RCC 7860 (cell line): ENCODE measurements around the gene MYH6.

Source experiments
- DNase-seq: peaks from one replicate; pipeline ENCODE4 v3.0.0-alpha.2; 2015; ENCODE audit warnings: low spot score
- FAIRE-seq: peaks from 2 replicates; lab custom pipeline; 2012; peaks lifted over from hg19 to GRCh38; lab: Jason Lieb, UNC

Gene MYH6

DNA sequence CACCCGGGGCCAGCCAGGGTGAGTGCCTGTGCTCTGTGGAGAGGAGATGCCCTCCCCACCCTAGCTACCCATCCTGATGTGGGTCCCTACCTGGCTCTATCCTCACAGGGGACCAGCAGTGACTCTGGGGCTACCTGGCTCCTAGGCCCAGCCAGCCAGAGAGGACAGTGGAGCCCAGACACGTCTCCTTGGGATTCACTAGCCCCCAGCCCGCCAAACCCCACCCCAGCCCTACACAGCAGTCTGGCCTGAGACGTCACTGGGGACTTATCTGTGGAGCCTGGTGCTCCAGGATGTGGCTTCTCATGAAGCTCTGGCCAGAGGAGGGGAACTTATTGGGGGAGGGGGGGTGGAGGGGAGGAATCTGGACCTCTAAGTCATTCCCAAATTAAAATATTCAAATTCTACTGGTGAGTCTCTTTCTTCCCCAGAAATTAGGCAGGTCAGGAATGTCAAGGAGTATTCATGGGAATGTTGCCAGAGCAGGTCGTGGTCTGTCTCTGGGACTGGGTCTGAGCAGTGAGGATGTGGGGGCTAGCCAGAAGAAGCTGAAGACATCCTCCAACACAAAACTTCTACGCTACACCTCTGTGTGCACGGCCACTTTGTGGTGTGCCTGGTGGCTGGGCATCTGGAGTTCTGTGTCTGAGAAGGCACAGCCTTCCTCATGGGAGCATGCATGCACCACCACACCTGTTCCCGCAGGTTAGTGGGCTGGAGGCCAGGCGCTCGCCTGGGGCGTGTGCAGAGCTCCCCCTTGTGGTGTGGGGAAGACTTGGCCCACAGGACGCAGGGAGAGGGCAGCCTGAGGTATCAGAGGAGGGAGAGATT lies 28.5 kb downstream of the MYH6 start:
- DNase-seq (no peak), FAIRE-seq (no peak)

DNA sequence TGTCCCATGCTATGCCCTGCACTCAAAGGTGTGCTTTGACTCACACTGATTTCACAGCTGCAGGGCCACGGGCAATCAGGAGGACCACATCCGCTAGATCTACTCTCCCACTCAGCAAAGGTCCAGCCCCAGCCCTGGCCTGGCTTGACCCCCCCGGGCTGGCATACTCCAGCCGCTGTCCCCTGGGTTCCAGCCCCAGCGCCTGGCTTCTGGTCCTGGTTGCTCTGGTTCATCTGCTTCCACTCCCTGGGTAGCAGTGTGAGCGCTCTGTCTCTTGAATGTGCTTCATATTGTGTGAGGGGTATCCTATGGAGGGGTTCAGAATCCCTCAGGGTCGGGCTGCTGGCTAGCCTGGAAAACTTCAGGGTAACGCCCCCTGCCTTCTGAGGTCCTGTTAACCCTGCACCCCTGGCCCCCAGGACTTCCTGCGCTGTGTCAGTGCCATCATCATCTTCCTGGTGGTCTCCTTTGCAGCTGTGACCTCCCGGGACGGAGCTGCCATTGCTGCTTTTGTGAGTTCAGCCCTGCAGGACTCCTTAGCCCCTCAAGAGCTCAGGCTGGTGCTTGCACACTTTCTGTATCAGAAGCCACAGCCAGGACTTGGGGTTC lies 29.4 kb downstream of the MYH6 start:
- no peak for DNase-seq
- no peak for FAIRE-seq

DNA sequence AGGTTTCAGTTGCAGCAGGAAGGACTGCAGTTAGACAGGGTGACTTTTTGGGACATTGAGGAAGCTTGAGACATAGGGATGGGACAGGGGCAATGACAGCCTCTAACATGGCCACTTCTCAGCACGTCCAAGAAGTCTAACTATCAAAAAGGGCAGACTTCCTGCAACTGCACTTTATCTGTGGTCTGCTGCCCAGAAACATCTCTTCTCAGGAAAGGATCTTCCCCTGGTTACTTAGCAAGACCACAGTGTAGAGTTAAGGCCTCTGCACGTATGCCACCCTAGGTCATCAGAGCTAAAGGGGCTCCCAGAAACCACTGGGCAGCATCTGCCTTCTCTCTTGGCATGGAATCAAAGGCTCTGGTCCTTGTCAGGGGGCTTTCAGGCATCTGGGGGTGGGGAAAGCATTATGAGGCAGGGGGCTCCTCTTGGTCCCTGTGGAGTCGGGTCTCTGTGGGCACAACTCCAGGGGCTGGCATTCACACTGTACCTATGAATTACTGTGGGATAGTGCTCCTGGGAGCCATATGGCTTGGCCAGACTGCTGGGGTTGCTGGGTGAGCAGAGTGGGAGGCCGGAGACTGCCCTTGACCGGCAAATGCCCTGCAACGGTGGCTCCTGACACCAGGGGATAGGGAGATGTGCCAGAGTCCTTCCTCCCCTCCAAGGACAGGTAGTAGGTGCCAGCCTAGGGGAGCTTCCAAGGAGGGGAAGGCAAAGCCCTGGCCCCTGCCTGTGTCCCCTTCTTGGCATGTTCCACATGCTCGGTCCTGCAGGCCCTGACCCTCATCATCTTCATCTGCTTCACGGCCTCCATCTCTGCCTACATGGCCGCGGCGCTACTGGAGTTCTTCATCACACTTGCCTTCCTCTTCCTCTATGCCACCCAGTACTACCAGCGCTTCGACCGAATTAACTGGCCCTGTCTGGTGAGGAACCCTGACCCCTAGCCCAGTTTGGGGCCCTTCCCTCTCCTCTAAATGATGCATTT lies 30.2 kb downstream of the MYH6 start:
- DNase-seq (no peak), FAIRE-seq (no peak)

DNA sequence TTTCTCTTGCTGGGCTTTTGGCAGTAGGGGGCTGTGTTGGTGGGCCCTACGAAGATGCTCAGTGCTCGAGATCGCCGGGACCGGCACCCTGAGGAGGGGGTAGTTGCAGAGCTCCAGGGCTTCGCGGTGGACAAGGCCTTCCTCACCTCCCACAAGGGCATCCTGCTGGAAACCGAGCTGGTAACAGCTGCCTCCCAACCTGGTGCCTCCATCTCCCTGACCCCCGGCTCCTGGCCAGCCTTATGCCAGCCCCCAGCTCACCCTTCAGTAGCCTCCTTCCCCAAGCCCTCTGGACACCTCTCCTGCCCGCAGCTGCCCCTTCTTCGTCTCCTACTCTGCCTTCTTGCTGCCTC lies 30.9 kb downstream of the MYH6 start:
- DNase-seq = no peak
- no peak for FAIRE-seq

DNA sequence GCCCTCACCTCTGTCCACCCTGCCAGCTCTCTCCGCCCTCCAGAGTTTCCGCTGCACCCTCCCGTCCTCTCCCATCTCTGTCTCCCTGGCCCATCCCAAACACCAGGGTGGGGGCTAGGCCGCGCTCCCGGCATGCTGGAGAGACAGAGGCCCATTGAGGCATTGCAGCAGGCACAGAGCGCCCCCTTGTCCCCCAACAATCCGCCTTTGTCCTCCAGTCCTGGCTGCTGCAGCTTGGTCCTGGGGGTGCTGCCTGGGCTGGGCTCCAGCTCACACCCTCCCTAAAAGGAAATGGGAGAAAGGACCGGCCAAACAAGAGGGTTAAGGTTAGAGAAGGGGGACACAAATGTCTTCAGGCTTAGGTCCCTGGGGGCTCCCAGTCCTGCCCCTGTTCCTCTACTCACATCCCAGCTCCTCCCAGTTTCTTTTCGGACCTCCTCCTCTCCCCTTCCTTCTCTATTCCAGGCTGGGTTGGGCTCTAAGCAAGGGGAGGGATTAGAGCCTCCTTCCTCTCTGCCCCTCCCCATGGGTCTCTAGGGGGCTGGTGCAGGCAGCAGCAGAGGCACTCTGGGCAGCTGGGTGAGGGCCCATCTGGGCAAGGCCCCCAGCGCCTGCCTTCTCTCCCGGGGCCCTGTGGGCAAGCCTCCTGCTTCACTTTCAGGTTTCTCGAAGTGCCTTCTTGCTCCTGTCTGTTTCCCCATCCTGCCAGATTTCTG lies 31.4 kb downstream of the MYH6 start, which contains the start of gene CMTM5:
TSS of gene CMTM5 (plus strand) at position 565 of the 716 bp plus-strand sequence. CDS start 206 bp downstream, outside the sequence.
- DNase-seq = no peak
- no peak for FAIRE-seq

DNA sequence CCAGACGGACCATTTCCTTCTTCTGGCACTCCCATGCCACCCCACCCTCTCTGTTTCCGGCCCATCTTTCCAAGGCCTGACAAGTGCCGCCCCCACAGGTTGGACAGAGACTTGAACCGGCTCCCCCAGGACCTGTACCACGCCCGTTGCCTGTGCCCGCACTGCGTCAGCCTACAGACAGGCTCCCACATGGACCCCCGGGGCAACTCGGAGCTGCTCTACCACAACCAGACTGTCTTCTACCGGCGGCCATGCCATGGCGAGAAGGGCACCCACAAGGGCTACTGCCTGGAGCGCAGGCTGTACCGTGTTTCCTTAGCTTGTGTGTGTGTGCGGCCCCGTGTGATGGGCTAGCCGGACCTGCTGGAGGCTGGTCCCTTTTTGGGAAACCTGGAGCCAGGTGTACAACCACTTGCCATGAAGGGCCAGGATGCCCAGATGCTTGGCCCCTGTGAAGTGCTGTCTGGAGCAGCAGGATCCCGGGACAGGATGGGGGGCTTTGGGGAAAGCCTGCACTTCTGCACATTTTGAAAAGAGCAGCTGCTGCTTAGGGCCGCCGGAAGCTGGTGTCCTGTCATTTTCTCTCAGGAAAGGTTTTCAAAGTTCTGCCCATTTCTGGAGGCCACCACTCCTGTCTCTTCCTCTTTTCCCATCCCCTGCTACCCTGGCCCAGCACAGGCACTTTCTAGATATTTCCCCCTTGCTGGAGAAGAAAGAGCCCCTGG lies 32.4 kb downstream of the MYH6 start:
- DNase-seq (no peak), FAIRE-seq (no peak)

DNA sequence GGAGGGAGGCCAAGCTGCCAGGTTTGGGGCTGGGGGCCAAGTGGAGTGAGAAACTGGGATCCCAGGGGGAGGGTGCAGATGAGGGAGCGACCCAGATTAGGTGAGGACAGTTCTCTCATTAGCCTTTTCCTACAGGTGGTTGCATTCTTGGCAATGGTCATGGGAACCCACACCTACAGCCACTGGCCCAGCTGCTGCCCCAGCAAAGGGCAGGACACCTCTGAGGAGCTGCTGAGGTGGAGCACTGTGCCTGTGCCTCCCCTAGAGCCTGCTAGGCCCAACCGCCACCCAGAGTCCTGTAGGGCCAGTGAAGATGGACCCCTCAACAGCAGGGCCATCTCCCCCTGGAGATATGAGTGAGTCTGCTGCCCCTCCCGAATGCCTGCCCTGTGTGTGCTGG lies 35.0 kb downstream of the MYH6 start:
- DNase-seq (no peak), FAIRE-seq (no peak)

DNA sequence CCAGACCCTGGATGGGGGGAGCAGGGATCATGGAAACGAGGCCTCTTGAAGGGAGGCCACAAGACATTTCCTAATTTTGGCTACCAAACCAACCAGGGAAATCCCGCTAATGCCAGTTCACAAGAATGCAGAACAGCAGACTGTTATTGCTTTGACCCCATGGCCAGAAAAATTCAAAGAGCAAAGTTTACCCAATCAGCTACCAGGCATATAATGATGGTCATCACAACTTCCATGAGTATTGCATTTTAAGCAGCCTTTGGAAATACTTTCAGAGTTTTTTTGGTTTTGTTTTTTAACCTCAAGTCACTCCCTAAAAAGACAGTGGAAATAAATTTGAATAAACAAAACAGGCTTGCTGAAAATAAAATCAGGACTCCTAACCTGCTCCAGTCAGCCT lies 35.6 kb downstream of the MYH6 start, which contains the start of gene IL25:
TSS of gene IL25 (plus strand) at position 301 of the 400 bp plus-strand sequence.
- FAIRE-seq = no peak
- DNase-seq = no peak

DNA sequence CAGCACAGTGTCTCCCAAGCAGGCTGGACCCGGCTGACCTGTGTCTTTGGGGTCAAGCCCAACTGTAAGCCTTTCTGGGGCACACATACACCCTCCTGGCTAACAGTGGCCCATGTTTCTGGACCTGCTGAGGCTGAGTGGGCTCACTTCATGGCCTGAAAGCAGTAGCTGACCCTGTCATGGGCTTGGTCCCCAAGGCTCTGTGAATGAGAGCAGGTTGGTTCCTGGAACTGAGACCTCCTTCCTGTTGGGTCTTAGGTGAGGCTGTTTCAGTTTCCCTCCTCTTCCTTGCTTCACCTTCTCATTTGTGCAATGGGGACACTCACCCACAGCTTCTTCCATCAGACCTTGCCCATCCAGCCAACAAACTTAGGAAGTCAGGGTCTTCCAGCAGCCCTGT lies 36.2 kb downstream of the MYH6 start:
- no peak for DNase-seq
- no peak for FAIRE-seq

DNA sequence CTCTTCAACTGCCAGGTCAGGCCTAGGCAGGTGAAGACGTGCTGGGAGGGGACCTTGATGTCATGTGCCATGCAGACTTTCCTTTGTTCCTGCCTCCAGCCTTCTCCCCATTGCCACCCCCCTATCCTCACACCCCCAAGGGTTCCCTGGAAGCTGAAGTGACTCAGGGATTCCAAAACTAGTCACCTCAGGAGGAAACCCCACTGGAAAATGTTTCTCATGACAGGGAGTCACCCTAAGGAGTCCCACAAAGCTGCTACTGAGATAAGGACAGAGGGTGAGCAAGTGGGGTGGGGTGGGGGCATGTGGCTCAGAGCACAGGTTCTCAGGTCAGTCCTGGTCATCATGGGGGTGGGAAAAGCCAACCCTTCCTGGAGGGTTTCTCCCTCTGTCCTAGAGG lies 37.9 kb downstream of the MYH6 start:
- no peak for FAIRE-seq
- no peak for DNase-seq

DNA sequence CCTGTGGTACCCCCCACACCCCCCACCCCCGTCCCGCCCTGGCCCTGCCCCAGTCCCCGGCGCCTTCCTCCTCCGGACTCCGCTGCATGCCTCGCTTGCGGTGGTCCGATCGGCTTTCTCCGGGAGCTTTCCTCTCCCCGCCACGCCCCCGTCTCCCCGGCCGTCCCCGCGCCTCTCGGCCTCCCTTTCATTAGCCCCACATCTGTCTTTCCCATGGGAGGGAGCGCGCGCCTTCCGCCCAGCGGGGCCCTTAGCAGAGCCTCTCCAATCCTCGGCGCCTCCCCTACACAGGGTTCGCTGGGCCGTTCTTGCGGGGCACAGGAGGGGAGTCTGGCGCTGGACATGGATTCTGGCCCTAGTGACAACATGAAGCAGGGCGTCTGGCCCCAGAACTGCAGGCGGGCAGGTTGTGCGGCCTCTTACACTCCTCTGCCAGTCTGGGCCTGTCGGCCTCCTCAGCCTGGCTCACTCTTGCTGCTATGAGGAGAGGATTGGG lies 41.6 kb downstream of the MYH6 start:
- DNase-seq (no peak), FAIRE-seq (no peak)

DNA sequence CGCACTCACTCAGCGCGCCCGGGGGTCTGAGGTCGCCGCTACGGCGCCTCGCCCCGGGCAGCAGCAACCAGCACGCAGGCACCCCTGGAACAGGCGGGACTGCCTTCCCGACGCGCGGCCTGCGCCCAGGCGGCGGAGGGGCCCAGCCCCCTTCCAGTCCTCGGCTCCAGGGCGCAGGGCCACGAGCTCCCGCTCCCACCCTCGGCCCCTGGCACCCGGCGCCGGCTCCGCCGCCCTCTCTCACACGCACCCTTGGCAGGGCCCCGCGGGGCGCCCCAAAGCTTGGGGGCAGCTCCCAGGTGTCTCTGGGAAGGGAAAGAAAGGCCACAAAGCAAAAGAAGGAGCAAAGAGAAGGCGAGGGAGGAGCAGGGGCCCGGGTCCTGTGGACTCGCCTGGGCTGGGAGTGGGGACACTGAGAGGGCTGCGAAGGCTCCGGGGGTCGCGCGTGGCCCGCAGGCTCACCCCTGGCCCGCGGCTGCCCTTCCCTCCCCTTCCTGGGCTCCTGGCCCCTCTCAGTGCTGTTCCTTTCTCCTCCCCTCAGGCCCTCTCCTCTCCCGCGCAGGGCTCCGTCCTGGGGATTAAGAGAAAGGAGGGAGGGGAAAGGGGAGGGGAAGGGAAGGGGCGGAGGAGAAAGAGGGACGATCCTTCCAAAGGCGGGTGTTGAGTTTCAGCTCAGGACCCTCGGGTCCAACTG lies 42.2 kb downstream of the MYH6 start:
- FAIRE-seq (no peak), DNase-seq (no peak)

DNA sequence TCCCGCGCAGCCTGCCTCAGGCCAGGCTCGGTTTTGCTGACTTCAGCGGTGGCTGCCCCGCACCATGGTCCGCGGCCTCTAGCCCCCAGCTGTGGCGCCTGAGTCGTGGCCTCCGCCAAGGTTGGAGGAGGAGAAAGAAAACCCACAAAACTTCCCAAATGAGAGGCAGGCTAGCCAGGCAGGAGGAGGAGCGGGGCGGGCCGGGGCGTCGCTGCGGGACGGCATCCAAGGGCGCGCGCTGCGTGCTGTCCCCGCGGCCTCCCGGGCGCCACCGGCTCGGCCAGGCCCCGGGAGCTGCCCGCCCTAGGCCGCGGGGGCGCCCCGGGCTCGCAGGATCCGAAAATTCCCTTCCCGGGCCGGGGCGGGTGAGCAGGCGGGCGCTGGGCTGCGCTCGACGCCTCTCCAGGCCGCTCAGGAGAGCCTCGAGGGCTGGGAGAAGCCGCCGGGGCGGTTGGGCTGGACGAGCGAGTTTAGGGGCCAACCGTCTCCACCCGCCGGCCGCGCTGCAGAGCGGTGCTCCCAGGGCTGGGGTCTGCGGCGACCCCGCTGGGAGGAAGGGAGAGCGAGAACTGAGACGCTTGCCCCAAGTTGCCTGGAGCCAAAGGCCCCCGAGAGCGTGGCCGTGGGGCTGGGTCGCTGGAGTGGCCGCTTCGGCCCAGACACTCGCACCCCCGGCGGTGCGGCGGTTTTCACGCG lies 42.9 kb downstream of the MYH6 start, which contains the start of gene EFS:
TSS of gene EFS (minus strand) at position 137 of the 696 bp plus-strand sequence. CDS start 147 bp downstream, outside the sequence.
- FAIRE-seq = no peak

DNA sequence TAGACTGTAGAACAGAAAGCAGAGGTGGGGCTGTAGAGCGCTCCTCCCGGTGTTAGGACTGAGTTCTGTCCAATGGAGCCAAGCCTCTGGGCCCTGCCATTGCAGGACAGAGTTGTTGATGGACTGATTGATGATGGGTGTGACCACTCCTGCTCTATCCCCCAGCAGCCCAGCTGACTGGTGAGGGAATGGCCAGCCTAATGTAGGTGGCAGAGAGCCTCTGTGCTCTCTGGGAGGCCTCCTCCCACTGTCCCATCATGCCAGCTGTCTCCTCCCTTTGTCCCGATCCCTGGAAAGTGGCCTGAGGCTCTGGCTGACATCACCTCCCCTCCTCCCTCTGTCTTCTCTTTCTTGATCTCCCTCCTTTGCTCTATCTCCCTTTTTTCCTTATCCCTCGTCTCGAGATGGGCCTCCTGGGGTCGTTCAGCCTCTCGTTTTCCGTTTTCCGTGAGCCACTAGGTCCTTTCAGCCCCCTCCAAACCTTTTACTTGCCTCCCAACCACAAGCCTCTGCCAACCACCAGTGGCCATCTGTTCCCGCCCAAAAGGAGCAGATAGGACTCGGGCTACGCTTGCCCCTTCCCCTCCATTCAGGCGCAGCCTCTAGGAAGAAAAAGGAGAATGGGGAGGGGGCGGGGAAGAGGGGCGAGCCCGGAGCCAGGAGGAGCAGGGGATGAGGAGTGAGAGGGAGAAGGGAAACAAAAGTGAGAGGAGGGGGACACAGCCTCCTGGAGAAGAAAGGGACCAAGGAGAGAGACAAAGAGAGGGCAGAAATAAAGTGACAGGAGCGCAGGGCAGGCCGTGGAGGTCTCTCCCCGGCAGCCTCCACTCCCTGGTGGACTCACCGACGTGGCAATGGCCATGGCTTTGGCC lies 43.7 kb downstream of the MYH6 start:
- DNase-seq (no peak), FAIRE-seq (no peak)

More for the DNA sequence above, 42.9 kb downstream of the MYH6 start, which contains the start of gene EFS:
- no peak for DNase-seq

DNA sequence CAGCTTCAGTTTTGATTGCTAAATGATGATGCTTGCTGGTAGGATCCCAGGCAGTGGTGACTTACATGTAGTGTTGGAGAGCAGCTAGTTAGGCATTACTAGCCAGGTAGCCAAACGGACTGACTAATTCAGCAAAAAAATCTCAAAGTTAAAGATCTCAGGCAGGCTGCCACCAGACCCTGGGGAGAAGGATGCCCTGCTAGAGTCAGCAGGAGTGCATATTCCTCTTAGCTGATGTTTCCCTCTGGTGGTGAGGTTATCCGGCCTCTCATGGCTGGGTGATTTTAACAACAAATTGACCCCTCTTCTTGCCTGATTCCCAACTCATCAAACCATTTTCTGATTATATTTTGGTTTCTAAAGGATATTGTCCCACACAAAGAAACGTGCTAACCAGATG lies 45.9 kb downstream of the MYH6 start:
- FAIRE-seq = no peak

DNA sequence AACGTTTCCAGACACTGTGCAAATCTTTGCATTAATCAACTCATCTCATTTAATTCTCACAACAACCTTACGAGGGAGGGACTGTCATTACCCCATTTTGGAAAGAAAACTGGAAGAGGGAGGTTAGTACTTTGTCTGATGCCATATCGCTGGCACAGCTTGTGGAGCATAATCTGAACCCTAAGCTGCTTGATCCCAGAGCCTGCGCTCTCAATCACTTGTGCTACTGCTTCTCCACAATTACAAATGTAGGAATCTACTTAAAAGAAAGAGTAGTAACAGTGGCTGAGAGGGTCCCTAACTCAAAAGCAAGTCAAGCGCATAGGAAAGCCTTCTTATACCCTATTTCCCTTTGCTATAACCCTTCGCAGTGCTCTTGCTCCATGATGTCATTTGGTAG lies 46.3 kb downstream of the MYH6 start:
- no peak for FAIRE-seq
- no peak for DNase-seq

More for the DNA sequence above, 45.9 kb downstream of the MYH6 start:
- DNase-seq = no peak

DNA sequence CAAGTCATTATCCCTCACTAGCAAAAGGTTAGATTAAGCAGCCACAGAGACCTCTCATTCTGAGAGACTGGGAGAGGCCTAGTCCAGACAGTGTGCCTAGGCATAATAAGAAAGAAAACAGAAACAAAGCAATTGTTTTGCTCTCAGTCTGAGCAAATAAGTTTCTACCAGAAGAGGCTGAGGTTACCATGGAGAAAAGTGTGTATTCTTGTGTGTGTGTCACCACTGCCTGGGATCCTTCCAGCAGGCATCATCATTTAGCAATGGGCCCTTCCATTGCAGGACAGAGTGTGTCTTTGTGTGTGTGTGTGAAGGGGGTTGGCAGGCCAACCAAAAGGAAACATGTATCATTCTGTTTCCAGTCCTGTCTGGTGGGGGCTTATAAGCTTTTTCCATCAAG lies 46.8 kb downstream of the MYH6 start:
- DNase-seq = no peak
- no peak for FAIRE-seq
